Esophagus squamous epithelium (tissue), 5 donors: Measurements from ENCODE around the gene CDKN2B. TPM values are rescaled to one million over a fixed set of nuclear protein-coding genes. Genes with fewer than 3 reads are reported as not detected.

Experiments
- DNase-seq: peaks from one replicate; lab custom pipeline; 2025; lab: John Stamatoyannopoulos, UW
- H3K27ac ChIP-seq, 4 donors: fragments of 200-600 bp; sonication (generic); one replicate each; pipeline ENCODE4 v1.5.1; 2016 to 2019; ENCODE audit warnings: mild to moderate bottlenecking in 1 of 4
- H3K27me3 ChIP-seq, 4 donors: fragments of 200-600 bp; sonication (generic); 1 replicate in 3 of 4; 2 replicates in 1 of 4; pipeline versions ENCODE4 v1.5.1 to v1.6.0; 2017 to 2021; ENCODE audit warnings: antibody characterized with exemption in 1 of 4
- H3K36me3 ChIP-seq, 3 donors: fragments of 200-600 bp; sonication (generic); one replicate each; pipeline ENCODE4 v1.5.1; 2016 to 2019
- H3K4me1 ChIP-seq, 3 donors: fragments of 200-600 bp; sonication (generic); one replicate each; pipeline ENCODE4 v1.5.1; 2017 to 2019
- H3K4me3 ChIP-seq, 4 donors: fragments of 200-600 bp; sonication (generic); 1 replicate in 3 of 4; 2 replicates in 1 of 4; pipeline ENCODE4 v1.5.1; 2016 to 2019; ENCODE audit warnings: mild to moderate bottlenecking in 2 of 4, moderate library complexity in 1 of 4
- H3K9me3 ChIP-seq, 3 donors: fragments of 200-600 bp; sonication (generic); one replicate each; pipeline ENCODE4 v1.5.1; 2016 to 2019
- POLR2A ChIP-seq, 4 donors: fragments of 450-650 bp; IDR thresholded peaks; one replicate each; pipeline ENCODE4 v1.6.1; 2017; ENCODE audit warnings: antibody characterized with exemption in 4 of 4, mild to moderate bottlenecking in 4 of 4, moderate library complexity in 3 of 4
- WGBS, 2 donors: methylation state at CpG; one replicate each; pipeline ENCODE4 v1.1.5; 2018; 5-methylcytosine and 5-hydroxymethylcytosine counted together
- intact Hi-C: fragments of 100-400 bp; cut with DNase I; formaldehyde crosslinking; loops from one replicate; pipeline ENCODE4 v1.15.0; 2022
- total RNA-seq, 4 donors: library from RNA; depleted of rRNA; stranded (reverse); fragments of >200 nt; gene quantifications; one replicate each; pipeline ENCODE4 v1.1.0, GENCODE V29; 2016
- TF ChIP-seq, protein P1 (sequence below), 6 experiments: fragments of 450-650 bp in 4 of 6; fragments of 200-600 bp in 2 of 6; sonication (generic) in 2 of 6; IDR thresholded peaks; one replicate each; pipeline ENCODE4 v1.5.1; 2016 to 2019; ENCODE audit warnings: antibody characterized with exemption in 6 of 6, mild to moderate bottlenecking in 4 of 6, moderate library complexity in 4 of 6
- donor health status: DM: yes; HTN: yes; CAD: no.

Gene CDKN2B
- total RNA-seq, 4 donors from 2014 or later: 41.6 to 150 (median 87.6) TPM

DNA sequence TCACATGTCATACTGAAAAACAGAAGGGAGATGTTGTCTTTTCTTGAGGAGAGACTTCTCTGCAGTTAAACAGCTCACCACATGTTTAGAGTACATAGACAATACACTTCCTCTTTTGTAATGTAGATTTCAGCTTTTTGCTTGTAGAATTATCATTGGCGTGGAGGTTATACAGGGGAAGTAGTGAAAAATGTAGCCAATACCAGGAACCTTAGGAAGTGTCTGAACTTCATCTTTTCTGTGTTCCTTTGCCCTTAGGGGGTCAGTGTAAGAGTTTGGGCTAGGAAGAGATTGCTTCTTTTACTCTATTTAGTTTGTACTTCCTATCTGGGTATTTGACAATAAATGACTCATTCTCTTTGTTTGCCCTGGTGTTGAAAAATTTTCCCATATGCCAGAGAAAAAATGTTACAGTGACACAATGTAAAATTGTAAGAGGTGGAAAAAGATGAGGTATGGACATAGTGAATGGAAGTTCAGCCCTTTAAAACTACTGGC, 21.0 kb upstream of the CDKN2B start:
- peak overlapping the region; percentile 14 to 50 (median 34) for H3K27ac ChIP-seq
- WGBS, 2 donors: 17 to 19% methylated on average over 1 of the region's 1 CpG
- no peak for DNase-seq
- H3K4me1 ChIP-seq: peaks cover 0 to 35% (median 9%) of the 10 kb centered on the region in 3 donors
- TF ChIP-seq POLR2A (IDR thresholded peaks at IDR 0.05): no peak
- TF ChIP-seq, protein P1, sequence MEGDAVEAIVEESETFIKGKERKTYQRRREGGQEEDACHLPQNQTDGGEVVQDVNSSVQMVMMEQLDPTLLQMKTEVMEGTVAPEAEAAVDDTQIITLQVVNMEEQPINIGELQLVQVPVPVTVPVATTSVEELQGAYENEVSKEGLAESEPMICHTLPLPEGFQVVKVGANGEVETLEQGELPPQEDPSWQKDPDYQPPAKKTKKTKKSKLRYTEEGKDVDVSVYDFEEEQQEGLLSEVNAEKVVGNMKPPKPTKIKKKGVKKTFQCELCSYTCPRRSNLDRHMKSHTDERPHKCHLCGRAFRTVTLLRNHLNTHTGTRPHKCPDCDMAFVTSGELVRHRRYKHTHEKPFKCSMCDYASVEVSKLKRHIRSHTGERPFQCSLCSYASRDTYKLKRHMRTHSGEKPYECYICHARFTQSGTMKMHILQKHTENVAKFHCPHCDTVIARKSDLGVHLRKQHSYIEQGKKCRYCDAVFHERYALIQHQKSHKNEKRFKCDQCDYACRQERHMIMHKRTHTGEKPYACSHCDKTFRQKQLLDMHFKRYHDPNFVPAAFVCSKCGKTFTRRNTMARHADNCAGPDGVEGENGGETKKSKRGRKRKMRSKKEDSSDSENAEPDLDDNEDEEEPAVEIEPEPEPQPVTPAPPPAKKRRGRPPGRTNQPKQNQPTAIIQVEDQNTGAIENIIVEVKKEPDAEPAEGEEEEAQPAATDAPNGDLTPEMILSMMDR (IDR thresholded peaks at IDR 0.05): no peak
- intact Hi-C loops: no loop called here
- no peaks in the 10 kb centered on the region for H3K9me3 ChIP-seq
- peaks cover 0 to 11% (median 0%) of the 10 kb centered on the region in 4 donors for H3K27me3 ChIP-seq
- no peaks in the 10 kb centered on the region for H3K36me3 ChIP-seq
- H3K4me3 ChIP-seq: no peak overlapping the region

DNA sequence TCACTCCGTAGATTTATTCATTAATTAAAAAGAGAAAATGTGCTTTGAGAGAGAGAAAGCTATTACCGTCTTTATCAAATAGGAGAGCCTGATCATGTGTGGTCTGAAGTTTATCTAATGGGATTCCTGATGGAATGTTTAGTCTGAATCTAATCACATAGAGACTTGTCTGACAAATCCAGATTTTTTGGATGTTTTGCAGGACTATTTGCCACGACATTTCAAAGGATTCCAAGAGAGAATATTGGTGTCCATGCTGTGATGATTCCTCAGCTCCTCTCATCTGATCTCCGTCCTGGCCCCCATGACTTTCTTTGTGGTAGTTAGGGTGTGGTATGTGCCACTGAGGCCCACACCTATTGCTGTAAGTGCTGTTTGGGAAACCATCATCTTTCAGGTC, 20.1 kb upstream of the CDKN2B start:
- no peak for DNase-seq
- intact Hi-C loops: no loop called here
- H3K36me3 ChIP-seq: no peaks in the 10 kb centered on the region
- H3K9me3 ChIP-seq: no peaks in the 10 kb centered on the region
- no peak overlapping the region for H3K27ac ChIP-seq
- peaks cover 0 to 33% (median 9%) of the 10 kb centered on the region in 3 donors for H3K4me1 ChIP-seq
- H3K4me3 ChIP-seq: no peak overlapping the region
- H3K27me3 ChIP-seq: peaks cover 0 to 13% (median 0%) of the 10 kb centered on the region in 4 donors
- no peak for TF ChIP-seq POLR2A (IDR thresholded peaks at IDR 0.05)
- TF ChIP-seq, protein P1 (IDR thresholded peaks at IDR 0.05): no peak
- 74 to 84% methylated on average over 4 of the region's 4 CpGs for WGBS, 2 donors

DNA sequence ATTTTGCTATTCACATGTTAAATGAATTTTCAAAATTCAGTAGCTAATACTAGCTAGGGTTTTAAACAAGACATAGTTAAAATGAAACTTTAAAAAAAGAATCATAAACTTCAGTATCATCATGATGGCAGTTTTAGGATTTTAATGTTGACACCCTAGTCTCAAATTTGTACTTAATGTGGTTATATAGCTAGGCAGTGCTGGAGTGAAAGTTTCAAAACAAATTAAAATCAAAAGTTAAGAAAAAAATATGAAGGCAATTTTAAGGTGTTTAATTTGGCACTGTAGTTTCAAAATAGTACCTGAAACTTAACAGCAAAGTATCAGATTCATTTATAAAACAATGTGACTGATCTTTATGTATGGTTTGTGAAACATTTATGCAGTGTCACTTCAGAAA, 19.3 kb upstream of the CDKN2B start:
- intact Hi-C loops: no loop called here
- no peak overlapping the region for H3K27ac ChIP-seq
- H3K4me3 ChIP-seq: no peak overlapping the region
- peaks cover 0 to 13% (median 0%) of the 10 kb centered on the region in 4 donors for H3K27me3 ChIP-seq
- H3K4me1 ChIP-seq: peaks cover 0 to 26% (median 9%) of the 10 kb centered on the region in 3 donors
- no peak for TF ChIP-seq POLR2A (IDR thresholded peaks at IDR 0.05)
- TF ChIP-seq, protein P1 (IDR thresholded peaks at IDR 0.05): no peak
- no peak for DNase-seq
- no peaks in the 10 kb centered on the region for H3K36me3 ChIP-seq
- no peaks in the 10 kb centered on the region for H3K9me3 ChIP-seq

DNA sequence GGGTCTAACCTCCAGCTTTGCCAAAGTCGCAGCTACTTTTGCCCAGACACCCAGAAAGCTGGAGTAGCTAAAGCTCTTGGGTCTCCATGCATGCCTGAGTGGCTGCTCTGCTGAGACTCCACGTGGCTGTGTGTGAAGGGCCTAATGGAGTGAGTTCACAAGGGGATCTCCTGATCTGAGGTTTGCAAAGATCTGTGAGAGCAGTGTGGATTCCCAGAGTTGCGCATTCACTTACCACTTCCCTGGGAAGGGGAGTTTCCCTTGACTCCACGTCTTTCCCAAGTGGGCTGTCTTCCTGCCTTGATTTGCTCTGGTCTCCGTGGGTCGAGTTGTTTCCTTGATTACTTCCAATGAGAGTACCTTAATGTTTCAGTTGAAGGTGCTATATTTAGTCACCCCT, 17.6 kb upstream of the CDKN2B start:
- peaks cover 0 to 13% (median 0%) of the 10 kb centered on the region in 4 donors for H3K27me3 ChIP-seq
- no peak overlapping the region for H3K27ac ChIP-seq
- H3K36me3 ChIP-seq: no peaks in the 10 kb centered on the region
- H3K9me3 ChIP-seq: no peaks in the 10 kb centered on the region
- intact Hi-C loops: no loop called here
- H3K4me1 ChIP-seq: peaks cover 0 to 12% (median 3%) of the 10 kb centered on the region in 3 donors
- no peak overlapping the region for H3K4me3 ChIP-seq
- TF ChIP-seq, protein P1 (IDR thresholded peaks at IDR 0.05): no peak
- TF ChIP-seq POLR2A (IDR thresholded peaks at IDR 0.05): no peak
- 60% methylated on average over 2 to 6 of the region's 6 CpGs for WGBS, 2 donors
- DNase-seq: no peak

DNA sequence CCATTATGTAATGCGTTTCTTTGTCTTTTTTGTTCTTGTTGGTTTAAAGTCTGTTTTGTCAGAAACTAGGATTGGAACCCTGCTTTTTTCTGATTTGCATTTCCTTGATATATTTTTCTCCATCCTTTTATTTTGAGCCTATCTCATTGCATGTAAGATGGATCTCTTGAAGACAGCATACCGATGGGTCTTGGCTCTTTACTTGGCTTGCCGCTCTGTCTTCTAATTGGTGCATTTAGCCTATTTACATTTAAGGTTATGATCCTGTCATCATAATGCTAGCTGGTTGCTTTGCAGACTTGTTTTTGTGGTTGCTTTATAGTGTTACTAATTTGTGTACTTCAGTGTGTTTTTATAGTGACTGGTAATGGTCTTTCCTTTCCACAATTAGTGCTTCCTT, 13.3 kb upstream of the CDKN2B start:
- intact Hi-C loops: no loop called here
- Histone ChIP-seq H3K9me3 (no peaks in the 10 kb centered on the region), H3K27me3 (peaks cover 0 to 13% (median 0%) of the 10 kb centered on the region in 4 donors), H3K36me3 (no peaks in the 10 kb centered on the region), H3K4me3 (no peak overlapping the region), H3K4me1 (no peaks in the 10 kb centered on the region), H3K27ac (no peak overlapping the region)
- TF ChIP-seq, protein P1 (IDR thresholded peaks at IDR 0.05): no peak
- no peak for TF ChIP-seq POLR2A (IDR thresholded peaks at IDR 0.05)
- DNase-seq: no peak
- 96% methylated on average over 3 of the region's 3 CpGs for WGBS, 2 donors
